Stimulated activated CD8-positive, alpha-beta memory T cell treated with anti-CD3 and anti-CD28 coated beads, Interleukin-12 subunit alpha, Interleukin-12 subunit beta, amount 100 ng/mL, for 24 hours (primary cell): ENCODE results near the gene ATP6V1C2.

Source experiments
- DNase-seq: peaks from one replicate; pipeline ENCODE4 v3.0.0-alpha.2; 2020; ENCODE audit errors: extremely low read depth

Gene ATP6V1C2, protein sequence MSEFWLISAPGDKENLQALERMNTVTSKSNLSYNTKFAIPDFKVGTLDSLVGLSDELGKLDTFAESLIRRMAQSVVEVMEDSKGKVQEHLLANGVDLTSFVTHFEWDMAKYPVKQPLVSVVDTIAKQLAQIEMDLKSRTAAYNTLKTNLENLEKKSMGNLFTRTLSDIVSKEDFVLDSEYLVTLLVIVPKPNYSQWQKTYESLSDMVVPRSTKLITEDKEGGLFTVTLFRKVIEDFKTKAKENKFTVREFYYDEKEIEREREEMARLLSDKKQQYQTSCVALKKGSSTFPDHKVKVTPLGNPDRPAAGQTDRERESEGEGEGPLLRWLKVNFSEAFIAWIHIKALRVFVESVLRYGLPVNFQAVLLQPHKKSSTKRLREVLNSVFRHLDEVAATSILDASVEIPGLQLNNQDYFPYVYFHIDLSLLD

GRCh38 chr2:10721396-10722251 lies at the start of gene ATP6V1C2:
TSS of gene ATP6V1C2 (plus strand) at chr2:10721630. CDS start at chr2:10722850, 1,220 bp downstream.
- DNase-seq, result no peak

DNA sequence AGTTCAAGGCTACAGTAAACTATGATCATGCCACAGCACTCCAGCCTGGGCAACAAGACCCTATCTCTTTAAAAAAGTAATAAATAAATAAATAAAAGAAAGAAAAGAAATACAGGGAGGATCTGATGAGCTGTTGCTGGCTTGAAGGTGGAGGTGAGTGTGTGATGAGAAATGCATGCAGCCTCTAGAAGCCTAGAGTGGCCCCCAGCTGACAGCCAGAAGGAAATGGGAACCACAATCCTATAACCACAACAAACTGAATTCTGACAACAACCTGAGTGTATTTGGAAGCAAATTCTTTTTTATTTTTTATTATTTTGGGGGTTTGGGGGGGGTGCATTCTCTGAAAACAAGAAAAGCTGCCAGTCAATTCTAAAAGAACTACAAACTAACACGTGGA lies 46.3 kb upstream of the ATP6V1C2 start:
- DNase-seq, result no peak

GRCh38 chr2:10678225-10678624 lies 43.2 kb upstream of the ATP6V1C2 start:
- no peak for DNase-seq

DNA sequence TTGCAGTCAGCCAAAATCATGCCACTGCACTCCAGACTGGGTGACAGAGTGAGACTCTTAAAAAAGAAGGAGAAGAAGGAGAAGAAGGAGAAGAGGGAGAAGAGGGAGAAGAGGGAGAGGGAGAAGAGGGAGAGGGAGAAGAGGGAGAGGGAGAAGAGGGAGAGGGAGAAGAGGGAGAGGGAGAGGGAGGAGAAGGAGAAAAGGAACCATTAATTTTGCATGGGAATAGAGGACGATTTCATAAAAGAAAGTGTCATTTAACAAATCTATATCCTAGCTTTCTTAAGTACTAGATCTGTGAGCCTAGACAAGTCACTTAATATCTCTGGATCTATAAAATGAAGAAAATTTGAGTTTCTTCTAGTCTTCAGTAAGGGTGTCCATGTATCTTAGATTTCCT lies 41.2 kb upstream of the ATP6V1C2 start:
- no peak for DNase-seq

DNA sequence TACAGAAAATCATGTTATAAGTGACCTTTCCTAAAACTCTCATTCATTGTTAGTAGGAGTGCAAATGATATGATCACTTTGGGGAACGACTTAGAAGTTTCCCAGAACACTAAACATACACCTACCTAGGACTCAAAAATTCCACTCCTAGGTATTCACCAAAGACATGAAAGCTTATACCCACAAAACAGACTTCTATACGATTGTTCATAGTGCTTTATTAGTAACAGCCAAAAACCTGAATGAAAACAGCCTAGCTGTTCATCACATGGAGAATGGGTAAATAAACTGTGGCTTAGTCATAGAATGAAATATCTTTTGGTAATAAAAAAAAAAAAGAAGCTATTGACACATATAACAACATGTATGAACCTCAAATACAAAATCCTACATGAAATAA lies 40.5 kb upstream of the ATP6V1C2 start:
- no peak for DNase-seq

DNA sequence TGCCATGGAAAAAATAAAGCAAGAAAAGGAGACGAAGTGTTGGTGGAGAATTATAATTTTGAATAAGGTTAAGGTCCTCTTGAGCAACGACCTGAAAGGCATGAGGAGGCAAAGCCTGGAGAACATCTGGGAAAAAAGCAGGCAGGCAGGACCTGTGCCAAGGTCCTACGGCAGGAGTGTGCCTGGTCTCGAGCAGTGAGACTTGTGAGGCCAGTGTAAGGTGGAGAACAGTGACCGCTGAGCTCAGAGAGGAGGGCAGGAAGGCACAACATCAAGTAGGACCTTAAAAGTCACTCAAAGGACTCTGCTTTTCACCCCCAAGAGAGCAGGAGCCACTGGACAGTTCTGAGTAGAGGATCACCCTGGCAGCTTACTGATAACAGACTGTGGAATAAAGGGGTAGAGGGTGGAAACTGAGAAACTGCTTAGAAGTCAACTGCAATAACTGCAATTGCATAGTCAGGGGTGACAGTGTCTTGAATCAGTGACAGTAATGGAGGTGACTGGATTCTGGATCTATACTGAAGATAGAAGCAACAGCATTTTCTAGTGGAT lies 35.2 kb upstream of the ATP6V1C2 start:
- no peak for DNase-seq

DNA sequence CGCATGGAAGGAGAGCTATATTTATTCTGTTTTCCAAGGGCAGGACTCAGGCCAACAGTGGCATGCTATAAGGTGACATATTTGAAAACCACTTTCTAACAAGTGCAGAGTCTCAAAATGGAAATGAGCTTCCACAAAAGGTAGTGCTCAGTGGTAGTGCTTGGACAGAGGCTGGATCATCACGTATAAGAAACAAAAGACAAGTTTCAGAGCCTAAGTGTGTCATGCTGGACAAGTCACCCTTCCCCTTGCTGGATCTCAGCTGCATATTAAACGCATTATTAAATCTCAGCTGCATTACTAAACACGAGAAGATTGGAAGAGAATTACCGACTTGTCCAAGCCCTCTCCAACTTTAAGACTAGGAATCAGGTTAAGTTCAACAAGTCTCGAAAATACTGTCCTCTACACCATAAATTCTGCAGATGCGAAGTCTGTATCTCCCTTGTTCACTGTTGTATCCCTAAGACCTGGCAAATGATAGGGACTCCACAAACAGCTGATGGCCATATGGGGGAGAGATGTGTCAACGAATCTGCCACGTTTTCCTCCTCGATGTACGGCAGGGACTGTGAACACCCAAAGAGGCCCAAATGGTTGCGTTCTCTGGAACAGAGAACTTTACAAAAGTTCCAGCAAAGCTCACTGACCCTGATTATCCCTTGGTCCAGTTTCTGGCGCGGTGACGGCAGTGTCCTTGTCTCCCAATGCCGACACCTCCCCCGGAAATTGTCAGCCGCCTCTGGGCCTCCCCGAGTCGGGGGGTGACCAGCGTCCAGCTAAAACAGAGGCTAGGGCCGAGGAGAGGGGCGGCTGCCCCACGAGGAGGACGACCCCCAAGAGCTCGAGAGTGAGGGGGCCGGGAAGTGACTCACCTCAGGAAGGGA lies 32.3 kb upstream of the ATP6V1C2 start:
- DNase-seq, result no peak

- no peak for DNase-seq
These were observed 29.9 kb upstream of the ATP6V1C2 start for GRCh38 chr2:10691521-10691920.

DNA sequence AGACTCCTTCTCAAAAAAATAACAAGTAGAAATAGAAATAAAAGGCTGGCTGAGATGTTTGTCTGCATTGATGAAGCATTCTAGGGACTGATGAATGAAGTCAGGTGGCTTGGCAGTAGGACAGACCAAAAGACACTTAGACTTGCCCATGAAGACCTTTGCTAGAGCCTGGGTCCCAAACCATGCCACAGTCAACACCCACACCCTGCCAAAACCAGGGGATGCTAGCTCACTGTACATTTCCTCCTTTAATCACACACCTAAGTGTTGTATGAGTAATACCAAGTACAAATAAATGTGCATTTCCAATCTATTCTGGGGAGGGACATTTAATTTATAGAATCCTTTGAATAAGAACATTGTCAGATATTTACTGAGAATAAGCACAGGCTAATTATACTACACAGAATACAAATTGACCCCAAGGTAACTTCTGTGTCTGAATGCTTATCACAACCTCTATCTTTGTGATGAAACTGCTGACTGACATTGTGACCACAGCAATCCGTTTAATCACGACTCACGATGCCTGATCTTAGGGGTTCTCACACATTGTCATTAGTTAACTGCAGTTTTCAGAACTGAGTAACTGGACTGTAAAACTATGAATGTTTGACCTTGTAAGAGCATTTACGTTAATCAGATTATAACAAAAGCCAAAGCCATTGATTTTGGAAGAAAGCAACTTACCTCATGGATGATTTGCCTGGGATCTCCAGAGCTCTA lies 21.2 kb upstream of the ATP6V1C2 start:
- no peak for DNase-seq

- DNase-seq, result no peak
These were observed 17.3 kb upstream of the ATP6V1C2 start for GRCh38 chr2:10704034-10704594.

GRCh38 chr2:10706033-10706432 lies 15.4 kb upstream of the ATP6V1C2 start:
- no peak for DNase-seq

GRCh38 chr2:10707831-10708230 lies 13.6 kb upstream of the ATP6V1C2 start:
- no peak for DNase-seq

GRCh38 chr2:10709290-10709939 lies 12.0 kb upstream of the ATP6V1C2 start:
- no peak for DNase-seq

DNA sequence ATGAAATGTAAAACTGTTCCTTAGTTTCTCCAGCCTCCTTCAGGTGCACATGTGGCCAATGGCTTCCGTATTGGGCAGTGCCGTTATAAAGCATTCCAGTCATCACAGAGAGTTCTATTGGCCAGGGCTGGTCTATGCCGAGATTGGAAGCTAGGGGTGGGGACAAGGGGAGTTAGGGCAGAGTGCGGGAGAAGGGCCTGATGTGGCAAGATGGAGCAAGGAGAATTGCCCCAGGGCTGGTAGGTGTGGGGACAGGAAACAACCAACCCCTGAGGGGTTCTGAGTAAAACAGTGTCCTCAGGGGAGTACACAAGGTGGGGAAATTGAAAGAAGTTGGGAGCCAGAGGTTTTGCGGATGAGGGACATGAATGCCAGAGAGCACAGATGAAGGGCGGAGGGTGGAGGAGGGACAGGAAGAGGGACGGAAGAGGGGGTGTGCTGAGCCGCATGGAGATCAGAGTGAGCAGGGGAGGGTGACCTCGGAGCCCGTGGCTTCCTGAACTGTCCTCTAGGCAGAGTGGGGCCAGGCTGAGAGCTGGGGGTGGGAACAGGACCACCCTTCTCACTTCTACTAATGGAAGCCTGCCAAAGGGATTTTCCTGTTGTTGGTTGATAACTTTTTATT lies 9.1 kb upstream of the ATP6V1C2 start:
- no peak for DNase-seq

GRCh38 chr2:10716581-10716980 lies 4.8 kb upstream of the ATP6V1C2 start:
- no peak for DNase-seq

GRCh38 chr2:10717628-10718027 lies 3.8 kb upstream of the ATP6V1C2 start:
- DNase-seq, result no peak

GRCh38 chr2:10720306-10720705 lies 1.1 kb upstream of the ATP6V1C2 start:
- DNase-seq, result no peak

- DNase-seq, result no peak
These were observed 459 bp upstream of the ATP6V1C2 start for GRCh38 chr2:10720947-10721395.

GRCh38 chr2:10722252-10722825 lies 909 bp downstream of the ATP6V1C2 start:
- DNase-seq, result no peak
